ES-I3 (cell line): ENCODE measurements around the gene TMEM178A.
"Not testable (repeated sequence)": the region's sequence is repeated elsewhere in the genome, so short reads cannot be mapped to it uniquely, and the experiment has no call there.

Experiments
- H3K36me3 ChIP-seq: 2 replicates; pipeline ENCODE4 v1.6.1; 2013; ENCODE audit warnings: mild to moderate bottlenecking, low read length, control low read depth, moderate library complexity; ENCODE audit not compliant: insufficient read depth
- H3K4me1 ChIP-seq: 2 replicates; pipeline ENCODE4 v1.6.1; 2013; ENCODE audit warnings: mild to moderate bottlenecking, control low read depth, low read length; ENCODE audit not compliant: insufficient read depth
- H3K9ac ChIP-seq: 2 replicates; pipeline ENCODE4 v1.6.1; 2013; ENCODE audit warnings: low read depth, mild to moderate bottlenecking, low read length, moderate library complexity
- H3K9me3 ChIP-seq: 2 replicates; pipeline ENCODE4 v1.6.1; 2013; ENCODE audit warnings: mild to moderate bottlenecking, low read length, moderate library complexity; ENCODE audit not compliant: control insufficient read depth, insufficient read depth

TMEM178A gene

DNA sequence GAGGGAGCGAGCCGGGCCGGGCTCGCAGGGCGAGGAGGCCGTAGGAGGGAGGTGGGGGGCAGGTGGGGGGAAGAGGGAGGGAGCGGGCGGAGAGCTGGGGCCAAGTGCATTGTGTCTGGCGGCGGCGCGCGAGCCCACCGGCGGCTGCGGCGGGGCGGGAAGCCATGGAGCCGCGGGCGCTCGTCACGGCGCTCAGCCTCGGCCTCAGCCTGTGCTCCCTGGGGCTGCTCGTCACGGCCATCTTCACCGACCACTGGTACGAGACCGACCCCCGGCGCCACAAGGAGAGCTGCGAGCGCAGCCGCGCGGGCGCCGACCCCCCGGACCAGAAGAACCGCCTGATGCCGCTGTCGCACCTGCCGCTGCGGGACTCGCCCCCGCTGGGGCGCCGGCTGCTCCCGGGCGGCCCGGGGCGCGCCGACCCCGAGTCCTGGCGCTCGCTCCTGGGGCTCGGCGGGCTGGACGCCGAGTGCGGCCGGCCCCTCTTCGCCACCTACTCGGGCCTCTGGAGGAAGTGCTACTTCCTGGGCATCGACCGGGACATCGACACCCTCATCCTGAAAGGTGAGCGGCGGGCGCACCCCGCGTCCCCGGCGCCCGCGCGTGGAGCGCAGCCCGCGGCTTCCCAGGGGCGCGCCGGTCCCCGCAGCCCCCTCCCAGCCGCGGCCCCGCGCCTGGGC is at the start of gene TMEM178A:
TMEM178A (plus strand) TSS at position 107 of the 680 bp plus-strand sequence; CDS start at position 165, 58 bp downstream.
- Histone ChIP-seq H3K9ac (peak within 1 kb of the TSS; percentile 74), H3K9me3 (no peaks in the 10 kb centered on the region; the same call in 1 of the 2 replicates), H3K36me3 (no peaks in the 10 kb centered on the region), H3K4me1 (peaks cover 14% of the 10 kb centered on the region)

DNA sequence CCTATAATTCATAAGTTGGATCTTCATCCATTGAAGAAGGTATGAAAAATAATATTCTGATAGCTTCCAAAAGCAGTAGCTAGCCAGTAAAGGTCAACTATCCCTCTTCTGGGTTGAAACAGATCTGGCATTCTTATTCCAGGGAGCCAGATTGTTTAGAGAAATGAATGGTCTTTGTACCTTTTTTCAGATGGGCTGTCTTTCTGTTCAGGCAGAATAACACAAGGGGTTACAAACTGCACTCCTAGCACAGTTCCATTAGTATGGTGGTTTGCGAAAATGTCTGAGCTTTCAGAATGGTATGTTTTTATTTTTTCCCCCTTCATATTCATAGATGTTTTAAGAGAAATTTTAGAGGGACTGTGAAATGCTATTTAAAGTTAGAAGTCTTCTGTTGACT is 47.5 kb upstream of the TMEM178A start:
- no peak overlapping the region for H3K9ac ChIP-seq
- no peaks in the 10 kb centered on the region for H3K9me3 ChIP-seq
- H3K4me1 ChIP-seq, result peaks cover 5% of the 10 kb centered on the region

DNA sequence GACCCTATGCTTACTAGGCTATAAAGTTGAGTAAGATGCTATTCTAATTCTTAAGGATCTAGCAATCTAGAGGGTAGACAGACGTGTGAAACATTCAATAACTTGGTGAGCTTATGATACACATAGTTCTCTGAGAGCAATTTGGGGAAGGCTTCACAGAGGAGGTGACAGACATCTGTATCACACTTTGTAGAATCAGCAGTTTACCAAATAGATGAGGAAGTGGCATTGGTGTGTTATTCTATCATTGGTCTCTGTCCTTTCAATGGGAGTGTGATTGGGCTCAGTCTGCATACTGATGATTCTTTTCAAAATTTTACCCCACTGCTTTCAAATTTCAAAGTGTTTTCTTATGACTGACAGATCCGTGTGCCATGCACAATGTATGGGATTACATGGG is 47.0 kb upstream of the TMEM178A start:
- no peaks in the 10 kb centered on the region for H3K36me3 ChIP-seq
- H3K9me3 ChIP-seq, result no peaks in the 10 kb centered on the region
- H3K4me1 ChIP-seq, result peaks cover 5% of the 10 kb centered on the region
- H3K9ac ChIP-seq, result no peak overlapping the region

More for the DNA sequence above, 47.5 kb upstream of the TMEM178A start:
- no peaks in the 10 kb centered on the region for H3K36me3 ChIP-seq

DNA sequence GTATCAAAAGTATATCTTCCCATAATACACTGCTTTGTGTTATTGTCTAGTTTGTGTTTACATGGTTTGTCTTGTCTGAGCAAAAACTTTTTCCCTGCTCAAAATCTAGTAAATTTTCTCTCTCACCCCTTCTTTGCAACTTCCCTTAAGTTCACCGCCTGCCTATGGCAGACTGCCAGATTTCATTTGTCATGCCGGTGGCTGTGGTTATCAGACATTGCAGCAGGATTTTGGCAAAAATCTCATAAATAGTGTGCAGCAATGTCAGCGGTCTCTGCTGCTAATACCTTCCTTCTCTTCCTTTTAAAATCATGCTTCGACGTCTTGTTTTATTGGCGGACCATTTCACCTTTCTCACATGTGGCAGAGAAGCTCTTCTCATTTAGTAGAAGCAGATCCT is 45.6 kb upstream of the TMEM178A start:
- Histone ChIP-seq H3K9ac (no peak overlapping the region), H3K9me3 (no peaks in the 10 kb centered on the region), H3K36me3 (no peaks in the 10 kb centered on the region), H3K4me1 (peaks cover 5% of the 10 kb centered on the region)

DNA sequence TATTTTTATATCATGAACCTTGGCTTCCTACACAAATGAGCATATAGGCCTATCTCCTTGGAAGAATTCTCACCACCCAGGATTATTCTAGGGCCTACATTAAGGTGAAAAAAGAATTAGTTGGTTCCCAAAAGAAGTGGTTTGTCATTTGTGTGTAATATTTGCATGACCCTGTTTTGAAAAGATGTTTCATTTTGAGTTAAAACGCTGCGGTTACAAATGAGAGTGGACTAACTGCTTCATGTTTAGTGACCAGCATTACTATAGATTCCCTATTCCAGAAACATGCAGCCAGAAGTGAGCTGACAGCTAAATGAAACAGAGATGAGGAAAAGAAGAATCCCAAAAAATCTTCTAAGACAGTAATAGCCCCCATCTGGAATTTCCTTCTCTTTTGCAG is 44.1 kb upstream of the TMEM178A start:
- H3K36me3 ChIP-seq, result no peaks in the 10 kb centered on the region
- peaks cover 4% of the 10 kb centered on the region; the same call in 1 of the 2 replicates for H3K4me1 ChIP-seq

DNA sequence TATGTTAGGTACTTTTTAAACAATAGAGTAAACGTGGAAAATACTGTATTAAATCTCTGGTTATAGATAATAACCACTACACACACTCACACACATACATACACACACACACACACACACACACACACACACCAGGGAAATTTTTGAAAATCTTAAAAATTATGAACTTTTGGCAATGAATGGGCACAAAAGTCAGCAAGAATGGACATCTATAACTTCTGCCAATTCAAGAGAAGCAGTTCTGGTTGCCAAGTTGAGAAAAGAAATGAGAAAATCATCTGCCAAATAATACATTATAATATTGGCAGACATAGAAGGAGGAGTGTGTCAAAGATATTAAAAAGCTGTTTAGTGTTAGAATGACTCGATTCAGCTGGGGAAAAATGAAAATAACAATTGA is 42.9 kb upstream of the TMEM178A start:
- Histone ChIP-seq H3K9ac (no peak overlapping the region), H3K36me3 (no peaks in the 10 kb centered on the region), H3K4me1 (peaks cover 4% of the 10 kb centered on the region; the same call in 1 of the 2 replicates), H3K9me3 (peaks cover 4% of the 10 kb centered on the region; the same call in 1 of the 2 replicates)

More for the DNA sequence above, 44.1 kb upstream of the TMEM178A start:
- Histone ChIP-seq H3K9ac (no peak overlapping the region), H3K9me3 (no peaks in the 10 kb centered on the region)

DNA sequence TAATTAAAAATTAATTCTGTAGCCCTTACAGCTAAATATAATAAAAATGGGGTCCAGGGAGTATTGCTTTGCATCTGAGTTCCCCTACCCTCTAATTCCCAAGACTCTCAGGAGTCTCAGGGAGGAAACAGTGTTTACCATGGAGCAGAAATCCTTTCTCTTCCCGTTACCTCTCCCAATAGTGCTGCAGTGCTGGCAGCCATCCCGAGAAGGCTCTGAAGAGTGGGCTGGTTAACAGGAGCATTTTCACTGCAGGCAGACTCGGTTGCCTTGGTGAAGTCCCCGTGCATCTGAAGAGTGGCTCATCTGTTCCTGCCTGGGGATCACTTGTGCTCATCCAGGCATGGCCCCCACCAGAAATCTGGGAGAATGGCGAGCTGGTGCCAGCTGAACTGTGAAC is 41.8 kb upstream of the TMEM178A start:
- no peaks in the 10 kb centered on the region for H3K36me3 ChIP-seq
- H3K4me1 ChIP-seq, result peaks cover 4% of the 10 kb centered on the region; the same call in 1 of the 2 replicates
- peaks cover 4% of the 10 kb centered on the region; the same call in 1 of the 2 replicates for H3K9me3 ChIP-seq
- H3K9ac ChIP-seq, result no peak overlapping the region

DNA sequence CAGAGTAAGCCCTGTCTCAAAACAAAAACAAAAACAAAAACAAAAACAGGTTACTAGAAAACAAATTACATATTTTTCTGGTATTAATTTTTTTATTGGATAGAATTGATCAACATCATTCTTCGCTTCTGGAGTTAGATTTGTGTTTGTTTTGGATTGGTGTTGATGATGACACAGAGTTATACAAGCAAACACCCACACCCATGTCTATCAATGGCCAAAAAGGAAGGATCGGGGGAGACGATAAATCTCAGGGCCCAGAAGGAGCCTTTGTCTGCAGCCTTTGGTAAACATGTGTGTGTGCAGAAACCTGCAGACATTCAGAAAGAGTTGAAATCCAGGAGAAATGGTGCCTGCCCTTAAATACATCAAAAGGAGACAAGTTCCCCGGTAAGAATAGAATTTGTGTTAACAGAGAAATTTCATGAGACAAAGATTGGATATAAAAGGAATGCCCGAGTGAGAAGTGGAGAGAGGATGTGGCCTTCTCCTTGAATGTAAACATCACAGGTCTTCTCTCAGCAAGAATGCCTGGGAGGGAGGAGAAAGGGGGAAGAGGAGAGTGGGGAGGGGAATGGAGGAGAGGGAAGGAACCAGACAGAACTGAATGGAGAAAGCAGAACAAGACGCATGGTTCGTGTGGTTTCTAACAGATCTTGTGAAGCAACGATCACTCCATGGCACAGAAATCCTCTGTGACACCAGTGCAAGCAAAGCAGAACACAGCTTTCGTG is 40.4 kb upstream of the TMEM178A start:
- no peak overlapping the region for H3K9ac ChIP-seq
- peaks cover 4% of the 10 kb centered on the region; the same call in 1 of the 2 replicates for H3K4me1 ChIP-seq
- no peaks in the 10 kb centered on the region for H3K36me3 ChIP-seq
- peaks cover 4% of the 10 kb centered on the region; the same call in 1 of the 2 replicates for H3K9me3 ChIP-seq

DNA sequence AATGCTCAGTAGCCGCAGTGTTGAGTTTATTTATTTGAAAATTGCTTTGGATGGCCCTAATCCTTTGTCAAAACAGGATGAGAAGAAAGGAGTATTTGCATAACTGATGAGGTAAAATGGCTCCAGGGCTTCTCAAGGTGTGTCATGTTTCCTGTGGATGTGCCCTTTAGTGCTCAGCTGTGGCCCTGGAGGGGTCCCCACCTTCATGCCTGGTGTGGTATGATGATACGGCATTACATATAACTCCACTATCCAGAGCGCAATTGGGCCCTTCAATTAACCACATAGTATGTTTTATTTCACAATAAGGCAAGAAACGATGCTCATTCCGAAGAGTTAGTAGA is 39.8 kb upstream of the TMEM178A start:
- peaks cover 4% of the 10 kb centered on the region; the same call in 1 of the 2 replicates for H3K4me1 ChIP-seq
- H3K9ac ChIP-seq, result no peak overlapping the region
- no peaks in the 10 kb centered on the region for H3K36me3 ChIP-seq
- H3K9me3 ChIP-seq, result peaks cover 4% of the 10 kb centered on the region; the same call in 1 of the 2 replicates

DNA sequence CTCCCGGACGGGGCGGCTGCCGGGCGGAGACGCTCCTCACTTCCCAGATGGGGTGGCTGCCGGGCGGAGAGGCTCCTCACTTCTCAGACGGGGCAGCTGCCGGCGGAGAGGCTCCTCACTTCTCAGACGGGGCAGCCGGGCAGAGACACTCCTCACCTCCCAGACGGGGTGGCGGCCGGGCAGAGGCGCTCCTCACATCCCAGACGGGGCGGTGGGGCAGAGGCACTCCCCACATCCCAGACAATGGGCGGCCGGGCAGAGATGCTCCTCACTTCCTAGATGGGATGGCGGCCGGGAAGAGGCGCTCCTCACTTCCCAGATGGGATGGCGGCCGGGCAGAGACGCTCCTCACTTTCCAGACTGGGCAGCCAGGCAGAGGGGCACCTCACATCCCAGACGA is 37.4 kb upstream of the TMEM178A start:
- not testable (repeated sequence) for H3K9ac ChIP-seq, H3K36me3 ChIP-seq, H3K4me1 ChIP-seq, H3K9me3 ChIP-seq

DNA sequence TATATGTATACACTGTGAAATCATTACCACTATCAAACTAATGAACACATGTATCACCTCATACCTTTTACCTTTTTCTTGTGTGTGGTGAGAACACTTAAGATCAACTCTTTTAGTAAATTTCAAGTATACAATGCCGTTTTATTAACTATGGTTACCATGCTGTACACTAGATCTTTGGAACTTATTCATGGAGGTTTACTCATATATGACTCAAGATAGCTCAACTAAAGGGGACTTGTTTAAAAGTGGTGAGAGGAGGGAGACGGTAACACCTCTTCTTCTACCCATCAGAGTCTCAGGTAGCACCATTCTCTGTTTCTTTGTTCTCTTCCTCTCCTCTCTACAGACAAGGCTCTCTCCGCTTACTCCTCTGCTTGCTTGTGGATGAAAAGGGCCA is 36.1 kb upstream of the TMEM178A start:
- Histone ChIP-seq H3K4me1 (peaks cover 4% of the 10 kb centered on the region; the same call in 1 of the 2 replicates), H3K9me3 (peaks cover 4% of the 10 kb centered on the region; the same call in 1 of the 2 replicates), H3K9ac (no peak overlapping the region), H3K36me3 (no peaks in the 10 kb centered on the region)

DNA sequence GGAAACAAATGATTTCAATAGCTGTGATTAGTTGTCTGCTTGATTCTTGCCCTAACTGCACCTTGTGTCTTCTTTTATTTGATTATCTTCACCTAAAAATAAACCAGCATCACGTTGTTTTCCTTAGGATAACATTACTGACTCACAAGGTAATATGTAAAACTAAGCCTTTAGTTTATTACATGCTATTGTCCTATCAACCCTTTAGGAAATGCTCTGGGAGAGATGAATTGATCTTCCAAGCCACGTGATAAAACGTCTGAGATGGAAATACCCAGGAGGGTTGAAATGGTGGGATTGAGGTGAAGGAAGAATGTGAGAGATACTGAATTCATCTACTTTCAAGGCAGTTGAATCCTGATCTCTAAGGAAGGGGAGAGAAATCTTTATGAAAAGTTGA is 34.5 kb upstream of the TMEM178A start:
- no peaks in the 10 kb centered on the region for H3K4me1 ChIP-seq
- no peaks in the 10 kb centered on the region for H3K36me3 ChIP-seq
- H3K9ac ChIP-seq, result no peak overlapping the region
- peaks cover 4% of the 10 kb centered on the region; the same call in 1 of the 2 replicates for H3K9me3 ChIP-seq

DNA sequence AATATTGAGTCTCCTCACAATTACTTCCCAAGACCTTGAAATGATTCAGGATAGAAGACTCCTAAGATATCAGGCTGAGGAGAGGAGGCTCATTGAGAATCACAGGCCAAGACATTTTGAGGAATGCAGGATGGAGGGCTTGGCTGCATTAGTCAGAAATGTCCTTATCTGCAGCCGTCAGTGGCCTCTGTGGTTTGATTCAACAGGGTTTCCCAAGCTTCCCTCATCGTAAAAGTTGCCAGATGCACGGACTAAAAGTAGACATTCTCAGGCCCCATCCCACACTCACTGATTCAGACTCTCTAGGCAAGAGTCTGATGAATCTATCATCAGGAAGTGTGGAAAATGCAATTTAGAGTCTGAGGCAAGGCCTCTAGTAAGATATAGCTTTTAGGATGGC is 34.0 kb upstream of the TMEM178A start:
- H3K36me3 ChIP-seq, result no peaks in the 10 kb centered on the region
- no peaks in the 10 kb centered on the region for H3K4me1 ChIP-seq

DNA sequence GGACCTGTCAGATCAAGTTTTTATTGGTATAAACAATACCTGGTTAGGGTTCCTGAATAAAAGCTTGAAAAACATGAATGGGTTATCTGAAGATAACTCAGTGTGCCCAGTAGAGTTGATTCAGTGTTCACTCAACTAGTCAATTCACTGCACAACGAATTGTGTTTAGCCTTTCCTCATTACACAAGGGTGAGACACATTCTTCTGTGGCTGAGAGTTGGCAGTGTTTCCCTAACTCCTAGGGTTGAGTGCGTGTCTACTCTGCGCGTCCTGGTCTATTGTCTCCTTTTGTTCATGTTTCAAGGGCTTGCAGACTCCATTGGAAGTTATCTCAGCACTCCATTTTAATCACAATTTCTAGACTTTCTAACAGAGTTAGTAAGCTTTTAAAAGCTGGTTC is 32.8 kb upstream of the TMEM178A start:
- no peaks in the 10 kb centered on the region for H3K36me3 ChIP-seq
- no peaks in the 10 kb centered on the region; the same call in 1 of the 2 replicates for H3K9me3 ChIP-seq
- H3K9ac ChIP-seq, result no peak overlapping the region
- no peaks in the 10 kb centered on the region for H3K4me1 ChIP-seq

More for the DNA sequence above, 34.0 kb upstream of the TMEM178A start:
- H3K9ac ChIP-seq, result no peak overlapping the region
- H3K9me3 ChIP-seq, result peaks cover 4% of the 10 kb centered on the region; the same call in 1 of the 2 replicates

DNA sequence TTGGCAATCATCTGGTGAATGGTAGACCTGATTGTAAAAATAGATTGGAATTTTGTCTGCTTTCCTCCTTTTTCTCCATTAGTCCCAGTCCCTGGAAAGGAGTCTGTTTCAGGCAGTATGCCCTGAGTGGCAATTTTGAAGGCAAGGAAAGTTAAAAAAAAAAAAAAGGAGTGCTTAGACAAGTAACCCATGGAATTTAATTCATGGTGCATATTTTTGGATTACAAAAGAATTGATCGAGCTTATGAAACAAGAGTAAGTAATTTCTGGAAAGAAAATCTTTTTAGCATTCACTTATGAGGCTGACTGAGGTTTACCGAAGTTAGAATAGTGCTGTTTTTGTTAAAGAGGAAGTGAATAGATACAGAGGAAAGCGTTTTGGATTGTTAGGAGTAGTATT is 29.4 kb upstream of the TMEM178A start:
- Histone ChIP-seq H3K9me3 (no peaks in the 10 kb centered on the region), H3K36me3 (no peaks in the 10 kb centered on the region), H3K9ac (no peak overlapping the region), H3K4me1 (no peaks in the 10 kb centered on the region)
